K562 (cell line): ENCODE results near the gene NCAM2.

ENCODE experiments used
- EP300 ChIP-seq: IDR thresholded peaks from 2 replicates; pipeline ENCODE4 v1.6.1; 2012; ENCODE audit warnings: low read length, improper control_type of control experiment
- MTA3 ChIP-seq: fragments of 450-650 bp; formaldehyde crosslinking; IDR thresholded peaks from 2 replicates; pipeline ENCODE4 v1.6.1; 2017; ENCODE audit warnings: mild to moderate bottlenecking, borderline replicate concordance
- NFATC3 ChIP-seq: fragments of 450-650 bp; IDR thresholded peaks from 2 replicates; pipeline ENCODE4 v1.6.1; 2017; ENCODE audit warnings: mild to moderate bottlenecking
- NFIC ChIP-seq: fragments of 450-650 bp; IDR thresholded peaks from 2 replicates; pipeline ENCODE4 v1.6.1; 2017; ENCODE audit warnings: mild to moderate bottlenecking, inconsistent platforms
- TCF7L2 ChIP-seq: fragments of 150-350 bp; IDR thresholded peaks from 2 replicates; pipeline ENCODE4 v1.6.1; 2016; ENCODE audit warnings: low read depth, mild to moderate bottlenecking, low read length, moderate library complexity
- TF ChIP-seq, protein P1 (sequence below): fragments of 450-650 bp; formaldehyde crosslinking; IDR thresholded peaks from 2 replicates; pipeline ENCODE4 v1.4.0; 2022; ENCODE audit warnings: missing genetic modification characterization
- TF ChIP-seq, protein P2 (sequence below): sonication (generic); formaldehyde crosslinking; IDR thresholded peaks from 2 replicates; pipeline ENCODE4 v1.8.1; 2023; ENCODE audit warnings: mild to moderate bottlenecking, missing genetic modification reagents
- TF ChIP-seq, protein P3 (sequence below), 3 experiments: IDR thresholded peaks in 2 of 3; conservative IDR thresholded peaks in 1 of 3; 2 replicates each; pipeline ENCODE4 v1.5.1; 2011 to 2012; ENCODE audit warnings: low read length in 3 of 3, mild to moderate bottlenecking in 3 of 3, control low read depth in 2 of 3, improper control_type of control experiment in 1 of 3, inconsistent platforms in 1 of 3, low read depth in 1 of 3, mixed read lengths in 1 of 3, moderate library complexity in 1 of 3; ENCODE audit not compliant: insufficient read depth in 2 of 3

DNA sequence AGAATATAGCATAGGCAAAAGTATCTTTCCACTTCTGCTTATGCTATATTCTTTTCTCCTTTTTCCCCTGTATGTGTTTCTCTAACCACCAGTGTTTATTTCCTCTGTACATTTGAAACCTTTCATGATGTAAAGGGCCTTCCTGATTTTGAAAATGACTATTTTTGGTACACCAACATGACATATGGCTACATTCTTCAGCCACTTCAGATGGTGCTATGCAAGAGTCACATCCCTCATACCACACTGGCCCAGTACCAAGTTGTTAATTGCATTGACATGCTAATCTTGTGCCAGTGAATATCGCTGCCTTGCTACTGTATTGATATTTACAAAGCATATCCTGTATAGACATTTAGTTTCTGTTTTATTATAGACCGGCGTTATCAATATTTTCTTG is 408.7 kb downstream of the NCAM2 start:
- TF ChIP-seq EP300 (no peak), TCF7L2 (no peak), MTA3 (no peak), NFATC3 (no peak), NFIC (no peak)
- TF ChIP-seq, protein P1, sequence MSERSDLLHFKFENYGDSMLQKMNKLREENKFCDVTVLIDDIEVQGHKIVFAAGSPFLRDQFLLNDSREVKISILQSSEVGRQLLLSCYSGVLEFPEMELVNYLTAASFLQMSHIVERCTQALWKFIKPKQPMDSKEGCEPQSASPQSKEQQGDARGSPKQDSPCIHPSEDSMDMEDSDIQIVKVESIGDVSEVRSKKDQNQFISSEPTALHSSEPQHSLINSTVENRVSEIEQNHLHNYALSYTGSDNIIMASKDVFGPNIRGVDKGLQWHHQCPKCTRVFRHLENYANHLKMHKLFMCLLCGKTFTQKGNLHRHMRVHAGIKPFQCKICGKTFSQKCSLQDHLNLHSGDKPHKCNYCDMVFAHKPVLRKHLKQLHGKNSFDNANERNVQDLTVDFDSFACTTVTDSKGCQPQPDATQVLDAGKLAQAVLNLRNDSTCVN (CRISPR knock-in tag) = no peak
- TF ChIP-seq, protein P2, sequence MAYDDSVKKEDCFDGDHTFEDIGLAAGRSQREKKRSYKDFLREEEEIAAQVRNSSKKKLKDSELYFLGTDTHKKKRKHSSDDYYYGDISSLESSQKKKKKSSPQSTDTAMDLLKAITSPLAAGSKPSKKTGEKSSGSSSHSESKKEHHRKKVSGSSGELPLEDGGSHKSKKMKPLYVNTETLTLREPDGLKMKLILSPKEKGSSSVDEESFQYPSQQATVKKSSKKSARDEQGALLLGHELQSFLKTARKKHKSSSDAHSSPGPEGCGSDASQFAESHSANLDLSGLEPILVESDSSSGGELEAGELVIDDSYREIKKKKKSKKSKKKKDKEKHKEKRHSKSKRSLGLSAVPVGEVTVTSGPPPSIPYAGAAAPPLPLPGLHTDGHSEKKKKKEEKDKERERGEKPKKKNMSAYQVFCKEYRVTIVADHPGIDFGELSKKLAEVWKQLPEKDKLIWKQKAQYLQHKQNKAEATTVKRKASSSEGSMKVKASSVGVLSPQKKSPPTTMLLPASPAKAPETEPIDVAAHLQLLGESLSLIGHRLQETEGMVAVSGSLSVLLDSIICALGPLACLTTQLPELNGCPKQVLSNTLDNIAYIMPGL = no peak
- TF ChIP-seq, protein P3, sequence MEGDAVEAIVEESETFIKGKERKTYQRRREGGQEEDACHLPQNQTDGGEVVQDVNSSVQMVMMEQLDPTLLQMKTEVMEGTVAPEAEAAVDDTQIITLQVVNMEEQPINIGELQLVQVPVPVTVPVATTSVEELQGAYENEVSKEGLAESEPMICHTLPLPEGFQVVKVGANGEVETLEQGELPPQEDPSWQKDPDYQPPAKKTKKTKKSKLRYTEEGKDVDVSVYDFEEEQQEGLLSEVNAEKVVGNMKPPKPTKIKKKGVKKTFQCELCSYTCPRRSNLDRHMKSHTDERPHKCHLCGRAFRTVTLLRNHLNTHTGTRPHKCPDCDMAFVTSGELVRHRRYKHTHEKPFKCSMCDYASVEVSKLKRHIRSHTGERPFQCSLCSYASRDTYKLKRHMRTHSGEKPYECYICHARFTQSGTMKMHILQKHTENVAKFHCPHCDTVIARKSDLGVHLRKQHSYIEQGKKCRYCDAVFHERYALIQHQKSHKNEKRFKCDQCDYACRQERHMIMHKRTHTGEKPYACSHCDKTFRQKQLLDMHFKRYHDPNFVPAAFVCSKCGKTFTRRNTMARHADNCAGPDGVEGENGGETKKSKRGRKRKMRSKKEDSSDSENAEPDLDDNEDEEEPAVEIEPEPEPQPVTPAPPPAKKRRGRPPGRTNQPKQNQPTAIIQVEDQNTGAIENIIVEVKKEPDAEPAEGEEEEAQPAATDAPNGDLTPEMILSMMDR (IDR thresholded peaks at IDR 0.05 in 2 of 3, conservative IDR thresholded peaks at IDR 0.05 in 1 of 3; ENCODE audit: insufficient read depth in 2 of 3, low read depth in 1 of 3, low read length in 3 of 3) = no peak
